Right forelimb (tissue), 1 donor: ENCODE measurements around the gene MTG1.
"Not testable (repeated sequence)": the region's sequence is repeated elsewhere in the genome, so short reads cannot be mapped to it uniquely, and the experiment has no call there.

Source experiments
- DNase-seq: peaks from one replicate; pipeline ENCODE4 v3.0.0-alpha.2; 2018

The MTG1 gene

DNA sequence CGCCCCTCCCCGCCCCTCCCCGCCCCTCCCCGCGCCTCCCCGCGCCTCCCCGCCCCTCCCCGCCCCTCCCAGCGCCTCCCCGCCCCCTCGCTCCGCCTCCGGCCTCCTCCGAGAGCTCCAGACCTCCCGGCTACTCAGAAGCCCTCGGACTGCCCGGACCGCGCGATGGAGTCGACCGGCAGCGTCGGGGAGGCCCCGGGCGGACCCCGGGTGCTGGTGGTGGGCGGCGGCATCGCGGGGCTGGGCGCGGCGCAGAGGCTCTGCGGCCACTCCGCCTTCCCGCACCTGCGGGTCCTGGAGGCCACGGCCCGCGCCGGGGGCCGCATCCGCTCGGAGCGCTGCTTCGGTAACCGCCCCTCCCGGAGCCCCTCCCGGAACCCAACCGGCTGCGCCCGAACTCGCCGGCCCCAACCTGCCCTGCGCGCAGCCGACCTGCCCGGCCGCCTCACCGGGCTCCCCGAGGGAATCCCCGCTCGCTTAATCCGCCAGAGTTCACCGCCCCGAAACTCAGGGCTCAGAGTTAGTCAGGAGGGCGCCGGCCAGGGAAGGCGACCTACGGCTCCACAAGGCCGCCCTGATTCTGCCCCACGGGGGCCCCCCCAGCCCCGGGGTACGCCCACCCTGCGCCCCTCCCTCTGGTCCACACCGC, 14.7 kb upstream of the MTG1 start, which contains the start of gene PAOX:
Gene PAOX (plus strand): TSS at position 111 of the 649 bp plus-strand sequence. CDS start 55 bp downstream, at position 166.
- DNase-seq = peak; percentile 71

DNA sequence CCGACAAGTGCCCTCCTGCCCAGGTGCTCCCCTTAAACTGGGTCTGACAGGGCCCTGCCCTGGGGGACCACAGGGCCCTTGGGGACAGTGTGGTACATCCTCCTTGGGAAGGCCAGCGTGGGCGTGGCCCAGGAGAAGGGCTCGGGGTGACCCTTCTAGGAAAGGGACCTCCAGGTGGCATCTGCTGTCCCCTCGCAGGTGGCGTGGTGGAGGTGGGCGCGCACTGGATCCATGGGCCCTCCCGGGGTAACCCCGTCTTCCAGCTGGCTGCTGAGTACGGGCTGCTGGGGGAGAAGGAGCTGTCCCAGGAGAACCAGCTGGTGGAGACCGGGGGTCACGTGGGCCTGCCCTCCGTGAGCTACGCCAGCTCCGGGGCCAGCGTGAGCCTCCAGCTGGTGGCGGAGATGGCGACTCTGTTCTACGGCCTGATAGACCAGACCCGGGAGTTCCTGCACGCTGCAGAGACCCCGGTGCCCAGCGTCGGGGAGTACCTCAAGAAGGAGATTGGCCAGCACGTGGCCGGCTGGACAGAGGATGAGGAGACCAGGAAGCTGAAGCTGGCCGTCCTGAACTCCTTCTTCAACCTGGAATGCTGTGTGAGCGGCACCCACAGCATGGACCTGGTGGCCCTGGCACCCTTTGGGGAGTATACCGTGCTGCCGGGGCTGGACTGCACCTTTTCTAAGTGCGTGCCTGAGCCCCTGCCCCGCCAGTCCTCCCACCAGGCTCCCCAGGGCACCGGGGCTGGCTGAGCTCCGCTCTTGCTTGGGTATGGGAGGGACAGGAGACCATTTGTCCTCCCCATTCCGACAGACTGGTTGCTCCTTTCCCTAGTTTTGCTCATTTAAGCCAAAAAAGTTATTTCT, 13.9 kb upstream of the MTG1 start:
- DNase-seq = no peak

DNA sequence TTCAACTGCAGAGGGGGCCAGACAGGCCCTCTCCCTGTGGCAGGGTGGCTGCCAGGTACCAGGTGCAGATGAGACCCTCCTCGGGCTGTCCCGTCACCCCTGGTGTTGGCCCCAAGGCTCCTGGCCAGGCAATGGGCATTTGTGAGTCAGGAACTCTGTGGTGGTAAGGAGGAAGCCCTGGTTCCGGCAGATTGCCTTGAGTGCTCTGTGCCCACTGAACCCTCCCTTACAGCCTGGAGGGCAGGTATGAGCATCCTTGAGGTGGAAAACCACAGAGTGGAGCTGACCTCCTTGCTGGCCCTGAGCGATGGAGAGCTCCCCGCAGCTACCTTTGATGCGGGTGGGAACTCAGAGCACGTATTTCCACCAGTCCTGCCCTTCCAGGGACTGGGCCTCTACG, 12.9 kb upstream of the MTG1 start:
- DNase-seq = no peak

DNA sequence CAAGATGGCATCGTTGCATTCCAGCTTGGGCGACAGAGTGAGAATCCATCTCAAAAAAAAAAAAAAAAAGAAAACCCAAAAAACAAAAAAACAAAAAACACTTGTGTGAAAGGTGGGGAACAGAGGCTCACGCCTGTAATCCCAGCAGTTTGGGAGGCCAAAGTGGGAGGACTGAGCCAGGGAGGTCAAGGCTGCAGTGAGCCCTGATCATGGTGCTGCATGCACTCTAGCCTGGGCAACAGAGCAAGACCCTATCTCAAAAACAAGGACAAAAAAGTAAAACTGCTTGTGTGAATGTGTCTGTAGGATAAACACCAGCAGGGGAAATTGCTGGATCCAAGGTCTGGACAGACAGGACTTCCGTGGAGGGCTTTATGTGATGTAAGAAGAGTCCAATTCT, 10.4 kb upstream of the MTG1 start:
- DNase-seq = no peak

DNA sequence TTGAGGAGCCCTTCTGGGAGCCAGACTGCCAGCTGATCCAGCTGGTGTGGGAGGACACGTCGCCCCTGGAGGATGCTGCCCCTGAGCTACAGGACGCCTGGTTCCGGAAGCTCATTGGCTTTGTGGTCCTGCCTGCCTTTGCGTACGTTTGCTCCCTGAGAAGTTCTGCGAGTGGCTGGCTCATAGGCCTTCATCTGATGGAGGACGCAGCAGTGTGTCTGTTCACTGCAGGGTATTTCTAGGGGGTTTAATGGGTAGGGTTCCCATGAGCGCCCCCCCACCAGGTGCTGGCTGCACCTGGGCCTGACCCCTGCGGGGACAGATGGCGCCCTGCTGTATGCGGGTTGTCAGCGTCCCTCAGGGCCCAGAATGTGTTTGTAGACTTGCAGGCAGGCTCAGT, 9.9 kb upstream of the MTG1 start:
- no peak for DNase-seq

DNA sequence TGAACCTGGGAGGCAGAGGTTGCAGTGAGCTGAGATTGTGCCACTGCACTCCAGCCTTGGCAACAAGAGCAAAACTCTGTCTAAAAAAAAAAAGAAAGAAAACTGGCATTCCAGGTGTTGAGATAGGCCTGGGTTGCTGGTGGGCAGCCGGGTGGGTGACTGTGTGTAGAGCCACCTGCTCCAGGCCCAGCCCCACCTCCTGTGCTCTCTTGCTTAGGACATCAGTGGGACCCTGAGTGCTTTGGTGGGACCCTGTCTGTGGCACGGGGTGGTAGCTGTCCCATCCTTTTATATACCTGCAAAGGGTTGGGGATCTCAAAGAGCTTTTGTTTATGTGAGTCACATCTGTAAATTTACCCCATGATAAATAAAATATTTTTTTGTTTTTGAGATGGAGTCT, 8.7 kb upstream of the MTG1 start:
- DNase-seq = no peak

DNA sequence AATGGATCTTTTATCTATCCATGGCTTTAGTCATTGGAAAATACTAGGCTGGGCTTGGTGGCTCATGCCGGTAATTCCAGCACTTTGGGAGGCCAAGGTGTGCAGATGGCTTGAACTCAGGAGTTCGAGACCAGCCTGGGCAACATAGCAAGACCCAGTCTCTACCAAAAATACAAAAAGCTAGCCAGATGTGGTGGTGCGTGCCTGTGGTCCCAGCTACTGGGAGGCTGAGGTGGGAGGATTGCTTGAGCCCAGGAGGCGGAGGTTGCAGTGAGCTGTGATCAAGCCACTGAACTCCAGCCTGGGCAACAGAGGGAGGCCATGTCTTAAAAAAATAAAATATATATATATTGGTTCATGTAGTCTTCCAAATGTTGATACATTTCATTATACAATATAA, 7.0 kb upstream of the MTG1 start:
- DNase-seq = not testable (repeated sequence)

DNA sequence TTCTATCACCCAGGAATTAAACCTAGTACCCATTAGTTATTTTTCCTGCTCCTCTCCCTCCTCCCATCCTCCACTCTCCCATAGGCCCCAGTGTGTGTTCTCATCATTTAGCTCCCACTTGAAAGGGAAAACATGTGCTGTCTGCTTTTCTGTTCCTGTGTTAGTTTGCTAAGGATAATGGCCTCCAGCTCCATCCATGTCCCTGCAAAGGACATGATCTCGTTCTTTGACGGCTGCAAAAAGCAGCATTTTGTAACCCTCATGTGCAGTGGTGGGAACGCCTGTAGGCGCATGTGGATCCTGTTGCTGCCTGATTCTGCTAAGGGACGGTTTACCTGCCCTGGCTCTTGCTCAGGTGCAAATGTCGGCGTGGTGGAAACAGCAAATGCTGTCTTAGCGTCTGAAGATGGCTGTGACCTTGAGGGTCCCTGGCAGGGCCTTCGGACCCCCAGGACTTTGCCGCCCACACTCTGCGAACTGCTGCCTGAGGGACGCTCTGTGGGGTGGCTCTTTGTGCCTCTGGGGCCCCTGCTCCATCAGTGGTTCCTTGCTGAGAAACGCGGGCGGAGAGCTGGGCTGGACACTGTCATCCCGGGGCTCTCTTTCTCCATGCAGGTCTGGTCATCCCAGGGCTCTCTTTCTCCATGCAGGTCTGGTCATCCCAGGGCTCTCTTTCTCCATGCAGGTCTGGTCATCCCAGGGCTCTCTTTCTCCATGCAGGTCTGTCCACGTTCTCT, 5.6 kb upstream of the MTG1 start:
- no peak for DNase-seq

DNA sequence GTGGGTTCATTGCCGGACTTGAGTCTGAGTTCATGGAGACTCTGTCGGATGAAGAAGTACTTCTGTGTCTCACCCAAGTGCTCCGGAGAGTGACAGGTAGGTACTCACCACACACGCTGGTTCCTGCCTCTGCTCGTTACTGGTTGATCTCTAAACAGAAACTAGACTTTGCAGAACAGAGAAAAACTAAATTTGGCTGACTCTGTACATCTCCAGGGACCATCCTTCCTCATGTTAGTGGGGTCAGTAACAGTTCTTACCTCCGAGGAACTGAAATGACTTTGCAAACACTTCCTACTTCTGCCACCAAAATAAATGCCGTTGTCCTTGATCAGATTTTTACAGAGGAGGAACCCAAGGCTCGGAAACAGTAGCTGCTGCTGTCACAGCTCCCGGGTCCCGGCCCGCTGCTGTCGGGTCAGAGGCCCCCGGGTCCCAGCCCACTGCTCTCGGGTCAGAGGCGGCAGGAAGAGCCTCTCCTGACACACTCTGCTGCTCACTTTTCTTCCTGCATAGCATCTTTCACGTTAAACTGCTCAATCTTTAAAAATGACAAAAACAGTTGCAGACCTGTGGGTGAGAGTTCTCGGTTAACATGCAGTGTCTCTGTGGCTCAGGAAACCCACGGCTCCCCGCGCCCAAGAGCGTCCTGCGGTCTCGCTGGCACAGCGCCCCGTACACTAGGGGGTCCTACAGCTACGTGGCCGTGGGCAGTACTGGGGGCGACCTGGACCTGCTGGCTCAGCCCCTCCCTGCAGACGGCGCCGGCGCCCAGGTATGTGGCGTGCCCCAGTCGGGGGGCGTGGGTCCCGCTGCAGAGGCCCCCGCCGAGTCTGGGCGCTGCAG, 4.8 kb upstream of the MTG1 start:
- DNase-seq = no peak

DNA sequence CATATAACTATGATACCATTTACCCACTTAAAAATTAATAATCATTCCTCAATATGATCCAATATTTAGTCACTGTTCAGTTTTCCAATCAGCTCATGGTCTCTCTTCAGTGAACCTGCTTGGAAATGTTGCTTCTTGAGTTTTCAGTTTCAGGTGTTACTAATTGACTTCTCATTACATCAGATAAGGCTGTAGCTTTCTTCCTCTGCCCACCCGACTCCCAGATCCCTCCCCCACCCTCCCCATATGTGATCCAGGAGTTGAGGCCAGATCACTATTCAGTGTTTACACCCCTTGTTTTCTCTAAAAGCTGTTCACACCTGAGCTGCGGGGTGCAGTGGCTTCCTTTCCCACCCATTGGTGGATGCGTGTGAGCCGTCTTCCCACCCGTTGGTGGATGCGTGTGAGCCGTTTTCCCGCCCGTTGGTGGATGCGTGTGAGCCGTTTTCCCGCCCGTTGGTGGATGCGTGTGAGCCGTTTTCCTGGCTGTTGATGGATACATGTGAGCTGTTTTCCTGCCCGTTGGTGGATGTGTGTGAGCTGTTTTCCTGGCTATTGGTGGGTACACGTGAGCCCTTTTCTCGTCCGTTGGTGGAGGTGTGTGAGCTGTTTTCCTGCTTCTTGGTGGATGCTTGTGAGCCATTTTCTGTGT, 3.2 kb upstream of the MTG1 start:
- no peak for DNase-seq

DNA sequence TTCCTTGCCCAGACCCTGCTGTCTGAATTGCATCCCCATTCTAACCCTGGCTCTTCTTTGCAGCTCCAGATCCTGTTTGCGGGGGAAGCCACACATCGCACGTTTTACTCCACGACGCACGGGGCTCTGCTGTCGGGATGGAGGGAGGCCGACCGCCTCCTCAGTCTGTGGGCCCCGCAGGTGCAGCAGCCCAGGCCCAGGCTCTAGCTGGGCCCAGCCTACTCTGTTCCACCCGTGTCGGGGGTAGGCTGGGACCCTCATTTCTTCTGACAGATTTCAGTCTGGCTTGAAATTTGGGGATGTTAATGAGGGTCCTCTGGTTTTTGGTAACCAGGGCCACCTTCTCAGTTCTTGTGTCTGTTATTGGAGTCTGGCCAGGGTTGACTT, 2.7 kb upstream of the MTG1 start:
- no peak for DNase-seq

DNA sequence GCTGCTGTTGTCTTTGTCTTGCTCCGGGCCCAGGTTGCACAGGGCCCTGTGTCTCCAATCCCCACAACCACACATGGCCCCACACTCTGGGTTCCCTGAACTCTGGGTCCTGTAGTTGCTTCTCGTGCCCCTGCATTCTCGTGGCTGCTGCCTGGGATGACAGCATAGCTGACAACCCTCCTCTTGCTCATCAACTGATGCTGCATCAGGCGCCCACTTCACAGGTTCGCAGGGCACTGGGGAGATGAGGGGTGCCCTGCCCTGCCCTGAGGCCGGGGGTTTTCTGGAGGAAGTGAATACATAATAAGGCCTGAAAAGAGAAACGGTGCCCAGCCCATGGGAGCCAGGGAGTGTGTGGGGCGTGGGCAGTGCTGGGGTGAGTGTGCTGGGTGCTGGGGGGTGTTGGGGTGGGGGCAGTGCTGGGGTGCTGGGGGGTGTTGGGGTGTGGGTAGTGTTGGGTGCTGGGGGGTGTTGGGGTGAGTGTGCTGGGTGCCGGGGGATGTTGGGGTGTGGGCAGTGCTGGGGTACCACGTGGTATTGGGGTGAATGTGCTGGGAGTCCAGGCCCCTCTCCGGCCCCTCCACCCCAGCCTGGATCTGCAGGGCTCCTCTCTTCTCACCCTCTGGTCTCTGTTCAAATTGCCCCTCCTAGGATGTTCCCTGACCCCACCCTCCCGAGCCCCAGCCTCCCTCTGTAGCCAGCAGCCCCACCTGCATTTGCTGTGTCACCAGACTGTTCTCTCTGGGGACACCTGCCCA, 2.0 kb upstream of the MTG1 start:
- no peak for DNase-seq

DNA sequence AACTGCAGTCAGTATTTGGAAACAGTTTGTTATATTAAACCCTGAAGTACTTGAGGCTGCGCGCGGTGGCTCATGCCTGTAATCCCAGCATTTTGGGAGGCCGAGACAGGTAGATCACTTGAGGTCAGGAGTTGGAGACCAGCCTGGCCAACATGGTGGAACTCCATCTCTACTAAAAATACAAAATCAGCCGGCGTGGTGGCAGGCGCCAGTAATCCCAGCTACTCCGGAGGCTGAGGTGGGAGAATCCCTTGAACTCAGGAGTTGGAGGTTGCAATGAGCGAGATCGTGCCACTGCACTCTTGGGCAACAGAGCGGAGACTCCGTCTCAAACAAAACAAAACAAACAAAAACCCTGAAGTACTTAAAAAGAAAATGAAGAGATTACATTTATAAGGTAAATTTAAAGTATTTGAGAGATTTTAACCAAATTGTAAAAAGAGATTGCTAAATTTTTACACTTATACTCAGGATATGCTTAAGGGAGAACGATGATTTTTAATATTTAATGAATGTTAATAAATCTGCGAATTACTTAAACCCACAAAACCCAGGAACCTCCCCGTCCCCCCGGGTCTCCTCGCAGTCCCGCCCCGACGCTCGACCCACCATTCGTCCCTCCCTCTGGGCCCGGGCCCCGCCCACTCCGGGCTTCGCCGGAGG, 425 bp upstream of the MTG1 start:
- no peak for DNase-seq

DNA sequence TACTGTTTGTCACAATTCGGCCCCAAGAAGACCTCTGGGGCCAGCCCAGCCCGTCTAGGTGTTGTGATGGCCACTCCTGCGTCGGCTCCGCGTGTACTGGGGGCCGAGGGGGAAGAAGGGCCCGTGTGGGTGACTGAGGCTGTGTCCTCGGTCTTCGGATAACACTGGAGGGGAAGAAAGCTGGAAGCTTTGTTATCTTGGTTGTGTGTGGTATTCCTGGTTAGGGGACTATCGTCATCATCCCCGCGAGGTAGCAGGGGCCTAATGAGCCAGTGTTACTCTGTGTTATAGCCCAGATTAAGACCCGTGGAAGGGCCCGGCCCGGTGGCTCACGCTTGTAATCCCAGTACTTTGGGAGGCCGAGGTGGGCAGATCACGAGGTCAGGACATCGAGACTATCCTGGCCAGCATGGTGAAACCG, 854 bp downstream of the MTG1 start:
- no peak for DNase-seq

DNA sequence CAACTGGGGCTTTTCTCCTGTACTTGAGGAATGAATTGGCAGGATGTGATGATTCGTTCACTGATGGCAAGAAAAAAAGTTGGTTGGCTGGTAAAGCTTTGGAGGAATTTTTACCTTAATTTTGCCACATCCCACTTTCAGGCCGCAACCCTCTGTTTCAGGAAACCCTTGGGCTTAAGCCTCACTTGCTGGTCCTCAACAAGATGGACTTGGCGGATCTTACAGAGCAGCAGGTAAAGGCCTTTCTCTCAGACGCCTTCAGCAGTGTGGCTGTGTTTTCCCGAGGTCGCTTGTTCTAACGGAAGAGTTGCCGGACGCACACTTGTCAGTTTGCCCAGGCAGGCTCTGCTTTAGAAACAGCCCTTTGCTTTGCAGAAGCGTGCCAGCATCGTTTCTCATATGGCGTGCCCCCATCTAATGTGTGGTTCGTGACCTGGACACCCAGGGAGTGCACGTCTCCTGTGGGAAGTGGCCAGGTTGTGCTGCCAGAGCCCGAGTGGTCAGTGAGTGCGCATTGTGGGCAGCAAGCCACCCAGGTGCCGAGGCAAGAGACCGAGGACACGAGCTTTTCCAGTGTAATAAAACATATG, 2.2 kb downstream of the MTG1 start:
- DNase-seq = no peak

DNA sequence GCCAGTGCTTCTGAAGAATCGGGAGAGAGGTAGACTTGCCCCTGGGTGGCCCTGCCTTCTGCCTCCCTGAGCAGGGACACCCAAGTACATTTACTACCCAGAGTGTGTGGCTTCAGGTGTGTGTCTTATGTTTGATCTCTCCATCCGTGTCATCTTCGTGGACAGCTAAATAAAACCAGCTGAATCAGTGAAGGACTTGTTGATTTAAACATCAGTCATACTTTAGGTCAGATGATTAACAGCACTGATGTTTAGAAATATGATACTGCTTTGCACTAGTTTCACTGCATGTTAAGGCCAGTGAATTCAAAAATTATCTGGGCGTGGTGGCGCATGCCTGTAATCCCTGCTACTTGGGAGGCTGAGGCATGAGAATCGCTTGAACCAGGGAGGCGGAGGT, 4.0 kb downstream of the MTG1 start:
- no peak for DNase-seq

DNA sequence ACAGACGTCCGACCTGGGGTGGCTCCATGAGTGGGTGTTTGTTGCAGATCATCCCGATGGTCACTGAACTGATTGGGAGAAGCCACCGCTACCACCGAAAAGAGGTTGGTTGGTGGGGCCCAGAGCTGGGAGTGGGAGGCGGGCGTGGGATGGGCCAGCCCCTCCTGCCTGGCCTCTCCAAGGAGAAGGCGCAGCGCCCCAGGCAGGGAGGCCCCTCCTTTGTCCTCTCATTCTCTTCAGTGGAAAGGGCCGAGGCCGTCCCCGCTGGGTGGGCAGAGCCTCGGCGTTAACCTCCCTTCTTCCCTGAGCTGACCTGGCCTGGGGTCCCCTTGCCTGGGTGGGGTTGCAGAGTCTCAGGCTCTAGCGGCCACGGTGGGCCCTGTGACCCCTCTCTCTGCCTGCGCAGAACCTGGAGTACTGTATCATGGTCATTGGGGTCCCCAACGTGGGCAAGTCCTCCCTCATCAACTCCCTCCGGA, 5.2 kb downstream of the MTG1 start:
- DNase-seq = no peak

DNA sequence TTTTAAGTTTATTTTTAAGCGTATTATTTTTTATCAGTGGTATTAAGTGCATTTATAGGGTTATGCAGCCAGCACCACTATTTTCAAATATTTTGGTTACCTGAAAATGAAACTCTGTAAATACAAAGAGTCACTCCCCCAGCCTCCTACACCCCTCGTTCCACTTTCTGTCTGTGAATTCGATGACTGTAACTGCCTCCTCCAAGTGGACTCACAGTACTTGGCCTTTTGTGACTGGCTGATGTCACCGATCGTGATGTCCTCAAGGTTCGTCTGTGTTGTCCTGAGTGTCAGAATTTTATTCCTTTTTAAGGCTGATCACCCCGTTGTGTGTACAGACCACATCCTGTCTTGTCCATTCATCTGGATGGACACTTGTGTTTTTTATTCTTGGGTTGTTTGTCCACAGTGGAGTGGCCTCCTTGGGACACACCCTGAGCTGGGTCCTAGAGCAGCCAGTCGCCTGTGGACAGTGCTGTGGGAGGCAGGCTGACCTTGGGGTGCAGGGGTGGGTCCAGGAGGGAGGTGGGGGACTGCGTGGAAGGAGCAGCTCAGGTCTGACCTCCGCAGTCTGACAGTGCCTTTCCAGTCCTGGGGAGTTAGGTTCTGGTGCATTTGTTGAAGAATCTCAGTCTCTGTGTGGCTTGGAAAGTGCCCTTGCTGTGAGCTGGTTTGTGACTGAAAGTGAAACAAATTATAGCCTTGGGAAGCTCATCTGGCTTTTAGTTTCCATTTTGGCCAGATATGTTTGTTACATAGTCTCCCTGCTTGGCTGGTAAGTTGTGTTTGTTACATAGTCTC, 6.9 kb downstream of the MTG1 start:
- DNase-seq = no peak

DNA sequence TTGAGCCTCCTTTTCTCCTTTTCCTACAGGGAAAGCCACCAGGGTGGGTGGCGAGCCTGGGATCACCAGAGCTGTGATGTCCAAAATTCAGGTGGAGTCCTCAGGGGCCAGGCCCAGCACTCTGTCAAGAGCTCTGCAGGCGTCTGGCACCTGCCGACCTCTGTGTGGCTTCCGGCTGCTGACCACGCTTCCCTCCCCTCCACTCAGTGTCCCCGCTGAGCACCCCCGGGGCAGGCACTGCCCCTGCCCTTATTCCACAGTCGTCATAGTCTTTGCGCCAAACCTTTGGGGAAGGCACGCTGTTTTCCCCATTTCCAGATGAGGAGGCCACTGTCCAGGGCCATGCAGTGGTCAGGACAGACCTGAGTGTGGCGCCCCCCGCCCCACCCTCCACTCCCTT, 7.5 kb downstream of the MTG1 start:
- DNase-seq = no peak
